ENCODE data around the gene ZNF638.

The ZNF638 gene

DNA sequence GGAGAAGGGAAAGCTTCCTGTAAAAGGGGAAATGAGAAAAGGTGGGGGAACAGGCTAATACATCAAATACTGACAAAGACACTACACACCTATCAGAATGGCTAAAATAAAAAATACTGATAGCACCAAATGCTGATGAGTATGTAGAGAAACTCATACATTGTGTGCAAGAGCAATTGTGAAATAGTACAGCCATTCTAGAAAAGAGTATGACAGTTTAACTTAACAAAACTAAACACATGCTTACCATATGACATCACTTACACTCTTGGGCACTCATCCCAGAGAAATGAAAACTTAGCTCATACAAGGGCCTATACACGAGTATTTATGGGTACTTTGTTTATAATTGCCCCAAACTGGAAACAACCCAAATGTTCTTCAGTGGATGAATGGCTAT lies 53.4 kb downstream of the ZNF638 start:
- Histone ChIP-seq H2AK5ac (ENCODE audit: low read length) (no peak overlapping the region), H2AFZ (ENCODE audit: insufficient read depth, low read length, poor library complexity) (no peak overlapping the region), H3K4me1 (ENCODE audit: control insufficient read depth in 1 of 2, insufficient read depth in 2 of 2, low read length in 2 of 2) (no peaks in the 10 kb centered on the region), H3K23ac (ENCODE audit: low read length) (no peak overlapping the region), H2BK5ac (ENCODE audit: low read depth, low read length, poor library complexity) (no peak overlapping the region), H3K14ac (ENCODE audit: low read length) (no peak overlapping the region), H3K4ac (ENCODE audit: low read depth, low read length) (no peak overlapping the region), H3K9ac (ENCODE audit: low read length) (no peak overlapping the region), H4K12ac (ENCODE audit: low read depth, low read length) (no peak overlapping the region), H3K36me3 (ENCODE audit: control insufficient read depth in 1 of 2, insufficient read depth in 2 of 2, low read length in 2 of 2) (peaks cover 15 to 30% of the 10 kb centered on the region in 2 experiments), H2BK12ac (ENCODE audit: low read length) (no peak overlapping the region), H3K27ac (ENCODE audit: low read depth, low read length) (no peak overlapping the region), H3K18ac (ENCODE audit: low read length) (no peak overlapping the region), H3K4me3 (ENCODE audit: low read depth, low read length) (no peak overlapping the region), H4K91ac (ENCODE audit: low read depth, low read length) (no peak overlapping the region), H4K8ac (ENCODE audit: low read depth, low read length) (no peak overlapping the region), H3K4me2 (ENCODE audit: low read length) (no peak overlapping the region), H3K79me2 (ENCODE audit: control insufficient read depth, insufficient read depth, low read length, poor library complexity) (no peaks in the 10 kb centered on the region), H3K79me1 (ENCODE audit: low read length) (no peaks in the 10 kb centered on the region), H3K27me3 (ENCODE audit: insufficient read depth, low read length) (no peaks in the 10 kb centered on the region), H3K9me3 (ENCODE audit: insufficient read depth, low read depth, low read length) (peaks cover 4% of the 10 kb centered on the region), H2BK120ac (ENCODE audit: insufficient read depth, low read length, poor library complexity) (no peak overlapping the region)
- peak in 1 of 2 donors; percentile 66 for DNase-seq
- no CpG with 5 or more reads among the region's 1 CpG for WGBS (ENCODE audit: extremely low coverage, insufficient coverage, insufficient read length)

DNA sequence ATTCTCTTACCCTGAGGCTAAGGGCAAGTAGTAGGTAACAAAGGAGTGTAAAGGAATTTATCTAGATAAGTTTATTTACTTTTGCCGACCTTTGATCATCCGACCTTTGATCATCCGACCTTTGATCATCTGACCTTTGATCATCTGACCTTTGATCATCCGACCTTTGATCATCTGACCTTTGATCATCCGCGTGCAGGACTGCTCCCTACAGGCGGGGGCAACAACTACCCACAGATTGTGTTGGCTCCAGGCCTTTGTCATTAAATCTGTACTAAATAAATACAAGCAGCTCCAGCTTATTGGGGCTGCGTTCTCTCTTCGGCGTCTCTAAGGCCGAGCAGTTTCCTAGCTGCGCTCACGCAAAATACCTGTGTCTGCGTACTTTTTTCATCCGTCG lies 56.6 kb downstream of the ZNF638 start:
- Histone ChIP-seq H3K9me3 (ENCODE audit: insufficient read depth, low read depth, low read length) (peaks cover 4% of the 10 kb centered on the region), H2AFZ (ENCODE audit: insufficient read depth, low read length, poor library complexity) (no peak overlapping the region), H3K4me1 (ENCODE audit: control insufficient read depth in 1 of 2, insufficient read depth in 2 of 2, low read length in 2 of 2) (no peaks in the 10 kb centered on the region), H3K27me3 (ENCODE audit: insufficient read depth, low read length) (no peaks in the 10 kb centered on the region), H2AK5ac (ENCODE audit: low read length) (no peak overlapping the region), H4K8ac (ENCODE audit: low read depth, low read length) (no peak overlapping the region), H2BK12ac (ENCODE audit: low read length) (no peak overlapping the region), H3K18ac (ENCODE audit: low read length) (no peak overlapping the region), H4K12ac (ENCODE audit: low read depth, low read length) (no peak overlapping the region), H3K79me1 (ENCODE audit: low read length) (no peaks in the 10 kb centered on the region), H4K91ac (ENCODE audit: low read depth, low read length) (no peak overlapping the region), H3K36me3 (ENCODE audit: control insufficient read depth in 1 of 2, insufficient read depth in 2 of 2, low read length in 2 of 2) (peaks cover 18 to 38% of the 10 kb centered on the region in 2 experiments), H3K79me2 (ENCODE audit: control insufficient read depth, insufficient read depth, low read length, poor library complexity) (no peaks in the 10 kb centered on the region), H3K27ac (ENCODE audit: low read depth, low read length) (no peak overlapping the region), H3K4ac (ENCODE audit: low read depth, low read length) (no peak overlapping the region), H3K23ac (ENCODE audit: low read length) (no peak overlapping the region), H3K4me3 (ENCODE audit: low read depth, low read length) (no peak overlapping the region), H3K4me2 (ENCODE audit: low read length) (no peak overlapping the region), H2BK5ac (ENCODE audit: low read depth, low read length, poor library complexity) (no peak overlapping the region), H3K14ac (ENCODE audit: low read length) (no peak overlapping the region), H3K9ac (ENCODE audit: low read length) (no peak overlapping the region), H2BK120ac (ENCODE audit: insufficient read depth, low read length, poor library complexity) (no peak overlapping the region)
- WGBS (ENCODE audit: extremely low coverage, insufficient coverage, insufficient read length), result no CpG with 5 or more reads among the region's 16 CpGs
- no peak for DNase-seq

DNA sequence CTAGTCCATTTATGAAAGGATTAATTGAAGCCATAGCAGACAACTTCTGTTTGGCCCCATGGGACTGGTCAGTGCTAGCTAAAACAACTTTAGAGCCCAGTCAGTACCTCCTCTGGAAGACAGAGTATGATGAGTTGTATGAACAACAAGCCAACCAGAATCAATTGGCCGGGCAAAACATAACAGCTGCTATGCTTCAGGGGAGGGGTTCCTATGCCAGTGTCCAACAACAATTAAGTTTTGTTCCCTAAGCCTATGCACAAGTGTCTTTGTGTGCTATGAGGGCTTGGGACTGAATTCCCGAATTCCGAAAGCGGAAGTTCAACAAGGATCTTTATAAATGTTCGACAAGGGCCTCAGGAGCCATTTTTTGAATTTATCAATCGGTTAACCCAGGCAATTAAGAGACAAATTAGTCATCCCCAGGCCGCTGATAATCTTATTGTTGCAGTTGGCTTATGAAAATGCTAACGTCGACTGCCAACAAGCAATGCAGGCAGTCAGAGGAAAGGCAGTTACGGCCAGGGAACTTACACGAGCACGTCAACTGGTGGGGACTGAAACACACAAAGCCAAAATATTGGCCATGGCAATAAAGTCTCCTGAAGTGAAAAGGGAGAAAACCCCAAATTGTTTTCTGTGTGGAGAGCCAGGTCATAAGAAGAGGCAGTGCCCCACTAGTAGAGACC lies 57.9 kb downstream of the ZNF638 start:
- H3K36me3 ChIP-seq (ENCODE audit: control insufficient read depth in 1 of 2, insufficient read depth in 2 of 2, low read length in 2 of 2), result peaks cover 25 to 51% of the 10 kb centered on the region in 2 experiments
- H2BK12ac ChIP-seq (ENCODE audit: low read length), result no peak overlapping the region
- H3K23ac ChIP-seq (ENCODE audit: low read length), result no peak overlapping the region
- H3K4me2 ChIP-seq (ENCODE audit: low read length), result no peak overlapping the region
- H3K27me3 ChIP-seq (ENCODE audit: insufficient read depth, low read length), result no peaks in the 10 kb centered on the region
- no peak overlapping the region for H3K14ac ChIP-seq (ENCODE audit: low read length)
- no peak overlapping the region for H4K91ac ChIP-seq (ENCODE audit: low read depth, low read length)
- no CpG with 5 or more reads among the region's 12 CpGs for WGBS (ENCODE audit: extremely low coverage, insufficient coverage, insufficient read length)
- no peak overlapping the region for H2AFZ ChIP-seq (ENCODE audit: insufficient read depth, low read length, poor library complexity)
- DNase-seq, result no peak
- no peak overlapping the region for H2AK5ac ChIP-seq (ENCODE audit: low read length)
- H2BK5ac ChIP-seq (ENCODE audit: low read depth, low read length, poor library complexity), result no peak overlapping the region
- peaks cover 4% of the 10 kb centered on the region for H3K9me3 ChIP-seq (ENCODE audit: insufficient read depth, low read depth, low read length)
- no peak overlapping the region for H3K4me3 ChIP-seq (ENCODE audit: low read depth, low read length)
- H3K4me1 ChIP-seq (ENCODE audit: control insufficient read depth in 1 of 2, insufficient read depth in 2 of 2, low read length in 2 of 2), result no peaks in the 10 kb centered on the region
- no peak overlapping the region for H2BK120ac ChIP-seq (ENCODE audit: insufficient read depth, low read length, poor library complexity)
- no peak overlapping the region for H3K9ac ChIP-seq (ENCODE audit: low read length)
- no peak overlapping the region for H3K18ac ChIP-seq (ENCODE audit: low read length)
- H3K79me2 ChIP-seq (ENCODE audit: control insufficient read depth, insufficient read depth, low read length, poor library complexity), result no peaks in the 10 kb centered on the region
- no peak overlapping the region for H3K4ac ChIP-seq (ENCODE audit: low read depth, low read length)
- no peak overlapping the region for H3K27ac ChIP-seq (ENCODE audit: low read depth, low read length)
- H4K8ac ChIP-seq (ENCODE audit: low read depth, low read length), result no peak overlapping the region
- no peaks in the 10 kb centered on the region for H3K79me1 ChIP-seq (ENCODE audit: low read length)
- H4K12ac ChIP-seq (ENCODE audit: low read depth, low read length), result no peak overlapping the region

DNA sequence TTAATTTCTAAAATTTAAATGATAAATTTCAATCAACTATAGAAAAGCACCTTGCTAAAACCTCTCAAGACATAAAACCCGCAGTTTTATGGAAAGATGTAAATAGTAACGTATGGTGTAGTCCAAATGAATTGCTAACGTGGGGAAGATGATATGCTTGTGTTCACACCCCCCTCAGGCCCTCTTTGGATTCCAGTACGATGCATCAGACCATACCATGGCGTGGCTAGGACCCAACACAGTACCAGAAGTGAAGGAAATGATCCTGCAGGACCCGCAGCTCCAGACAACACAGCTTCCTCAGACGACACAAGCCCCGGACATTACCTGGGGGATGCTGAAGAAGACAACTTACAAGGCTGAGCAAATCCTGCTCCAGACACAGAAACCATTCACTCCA lies 61.6 kb downstream of the ZNF638 start:
- Histone ChIP-seq H3K9me3 (ENCODE audit: insufficient read depth, low read depth, low read length) (peaks cover 3% of the 10 kb centered on the region), H3K4me1 (ENCODE audit: control insufficient read depth in 1 of 2, insufficient read depth in 2 of 2, low read length in 2 of 2) (no peaks in the 10 kb centered on the region), H2AK5ac (ENCODE audit: low read length) (no peak overlapping the region), H3K4me3 (ENCODE audit: low read depth, low read length) (no peak overlapping the region), H3K18ac (ENCODE audit: low read length) (no peak overlapping the region), H3K9ac (ENCODE audit: low read length) (no peak overlapping the region), H3K4me2 (ENCODE audit: low read length) (no peak overlapping the region), H3K27ac (ENCODE audit: low read depth, low read length) (no peak overlapping the region), H3K14ac (ENCODE audit: low read length) (no peak overlapping the region), H2BK12ac (ENCODE audit: low read length) (no peak overlapping the region), H3K23ac (ENCODE audit: low read length) (no peak overlapping the region), H3K79me2 (ENCODE audit: control insufficient read depth, insufficient read depth, low read length, poor library complexity) (no peaks in the 10 kb centered on the region), H2BK120ac (ENCODE audit: insufficient read depth, low read length, poor library complexity) (no peak overlapping the region), H3K36me3 (ENCODE audit: control insufficient read depth in 1 of 2, insufficient read depth in 2 of 2, low read length in 2 of 2) (peaks cover 27 to 56% of the 10 kb centered on the region in 2 experiments), H3K79me1 (ENCODE audit: low read length) (no peaks in the 10 kb centered on the region), H3K27me3 (ENCODE audit: insufficient read depth, low read length) (no peaks in the 10 kb centered on the region), H2BK5ac (ENCODE audit: low read depth, low read length, poor library complexity) (no peak overlapping the region), H4K91ac (ENCODE audit: low read depth, low read length) (no peak overlapping the region), H2AFZ (ENCODE audit: insufficient read depth, low read length, poor library complexity) (no peak overlapping the region), H3K4ac (ENCODE audit: low read depth, low read length) (no peak overlapping the region), H4K12ac (ENCODE audit: low read depth, low read length) (no peak overlapping the region), H4K8ac (ENCODE audit: low read depth, low read length) (no peak overlapping the region)
- WGBS (ENCODE audit: extremely low coverage, insufficient coverage, insufficient read length), result no CpG with 5 or more reads among the region's 8 CpGs
- DNase-seq, result peak; percentile 72 to 74
